H9 (cell line): ENCODE measurements around the gene MYO1C. TPM values are rescaled to one million over a fixed set of nuclear protein-coding genes. Genes with fewer than 3 reads are reported as not detected.

ENCODE experiments used
- DNase-seq: peaks from one replicate; pipeline ENCODE4 v3.0.0-alpha.2; 2017
- H2AFZ ChIP-seq: one replicate; pipeline ENCODE4 v1.6.1; 2013; ENCODE audit warnings: mild to moderate bottlenecking, low read length, control low read depth, moderate library complexity
- H2AK5ac ChIP-seq: 2 replicates; pipeline ENCODE4 v1.6.1; 2013; ENCODE audit warnings: low read length, control low read depth, mixed read lengths; ENCODE audit not compliant: insufficient read length
- H2BK120ac ChIP-seq: one replicate; pipeline ENCODE4 v1.6.1; 2013; ENCODE audit warnings: low read depth, mild to moderate bottlenecking, low read length, control low read depth, inconsistent platforms; ENCODE audit not compliant: poor library complexity, severe bottlenecking
- H2BK12ac ChIP-seq: 2 replicates; pipeline ENCODE4 v1.6.1; 2013; ENCODE audit warnings: low read length, control low read depth, mixed read lengths, low read depth; ENCODE audit not compliant: insufficient read length
- H2BK15ac ChIP-seq: 2 replicates; pipeline ENCODE4 v1.6.1; 2013; ENCODE audit warnings: low read depth, low read length, control low read depth
- H2BK20ac ChIP-seq: one replicate; pipeline ENCODE4 v1.6.1; 2013; ENCODE audit warnings: low read depth, mild to moderate bottlenecking, low read length, control low read depth, inconsistent platforms; ENCODE audit not compliant: poor library complexity, severe bottlenecking
- H2BK5ac ChIP-seq: 2 replicates; pipeline ENCODE4 v1.6.1; 2013; ENCODE audit warnings: low read length, control low read depth, mixed read lengths; ENCODE audit not compliant: insufficient read length
- H3K14ac ChIP-seq: 2 replicates; pipeline ENCODE4 v1.6.1; 2013; ENCODE audit warnings: low read length, control low read depth; ENCODE audit not compliant: insufficient read depth
- H3K18ac ChIP-seq: 2 replicates; pipeline ENCODE4 v1.6.1; 2013; ENCODE audit warnings: low read depth, mild to moderate bottlenecking, mixed read lengths, low read length, control low read depth; ENCODE audit not compliant: insufficient read length
- H3K23ac ChIP-seq: 2 replicates; pipeline ENCODE4 v1.6.1; 2013; ENCODE audit warnings: low read length, control low read depth, mixed read lengths, low read depth; ENCODE audit not compliant: insufficient read length
- H3K23me2 ChIP-seq: 2 replicates; pipeline ENCODE4 v1.6.1; 2013; ENCODE audit warnings: low read depth, mild to moderate bottlenecking, mixed read lengths, low read length, control low read depth; ENCODE audit not compliant: insufficient read length, poor library complexity, severe bottlenecking
- H3K27ac ChIP-seq: 2 replicates; pipeline ENCODE4 v1.5.1; 2013; ENCODE audit warnings: low read length, control low read depth, mixed read lengths, low read depth; ENCODE audit not compliant: insufficient read length
- H3K27me3 ChIP-seq: 2 replicates; pipeline ENCODE4 v1.6.1; 2013; ENCODE audit warnings: low read length, control low read depth, inconsistent platforms; ENCODE audit not compliant: insufficient read depth
- H3K4ac ChIP-seq: 2 replicates; pipeline ENCODE4 v1.6.1; 2013; ENCODE audit warnings: low read depth, mild to moderate bottlenecking, control low read depth, inconsistent platforms, low read length, moderate library complexity
- H3K4me1 ChIP-seq: 2 replicates; pipeline ENCODE4 v1.6.1; 2013; ENCODE audit warnings: low read length, control low read depth, inconsistent platforms; ENCODE audit not compliant: insufficient read depth
- H3K4me2 ChIP-seq: 2 replicates; pipeline ENCODE4 v1.6.1; 2013; ENCODE audit warnings: low read length, control low read depth, mixed read lengths; ENCODE audit not compliant: insufficient read length, insufficient read depth
- H3K56ac ChIP-seq: 2 replicates; pipeline ENCODE4 v1.6.1; 2013; ENCODE audit warnings: low read depth, mild to moderate bottlenecking, mixed read lengths, low read length, control low read depth; ENCODE audit not compliant: insufficient read length
- H3K79me1 ChIP-seq: 2 replicates; pipeline ENCODE4 v1.6.1; 2013; ENCODE audit warnings: low read depth, mild to moderate bottlenecking, moderate library complexity, low read length, control low read depth, inconsistent platforms; ENCODE audit not compliant: insufficient read depth, poor library complexity, severe bottlenecking
- H3K79me2 ChIP-seq: 2 replicates; pipeline ENCODE4 v1.6.1; 2013; ENCODE audit warnings: low read length, control low read depth, inconsistent platforms; ENCODE audit not compliant: insufficient read depth
- H3K9ac ChIP-seq: 2 replicates; pipeline ENCODE4 v1.6.1; 2013; ENCODE audit warnings: low read length, control low read depth, mixed read lengths; ENCODE audit not compliant: insufficient read length; ENCODE audit errors: extremely low read depth
- H3K9me3 ChIP-seq: one replicate; pipeline ENCODE4 v1.6.1; 2013; ENCODE audit warnings: low read depth, low read length, inconsistent platforms; ENCODE audit not compliant: control insufficient read depth
- H3T11ph ChIP-seq: one replicate; pipeline ENCODE4 v1.6.1; 2013; ENCODE audit warnings: mild to moderate bottlenecking, low read length, control low read depth, inconsistent platforms
- H4K20me1 ChIP-seq: one replicate; pipeline ENCODE4 v1.6.1; 2013; ENCODE audit not compliant: control insufficient read depth, insufficient read length, insufficient read depth
- H4K5ac ChIP-seq: 2 replicates; pipeline ENCODE4 v1.6.1; 2013; ENCODE audit warnings: low read depth, mild to moderate bottlenecking, mixed read lengths, low read length, control low read depth; ENCODE audit not compliant: insufficient read length
- H4K8ac ChIP-seq: replicated peaks from 2 replicates; pipeline ENCODE4 v1.6.1; 2013; ENCODE audit warnings: low read length, control low read depth, mixed read lengths, low read depth; ENCODE audit not compliant: insufficient read length
- H4K91ac ChIP-seq: 2 replicates; pipeline ENCODE4 v1.6.1; 2013; ENCODE audit warnings: low read depth, mild to moderate bottlenecking, moderate library complexity, mixed read lengths, low read length, control low read depth; ENCODE audit not compliant: insufficient read length
- H3K27ac Mint-ChIP-seq, 3 experiments: 2 replicates in 2 of 3; 3 replicates in 1 of 3; pipeline ENCODE4 v1.8.0; 2020 to 2021; ENCODE audit warnings: mixed read lengths in 3 of 3, mild to moderate bottlenecking in 1 of 3, moderate library complexity in 1 of 3
- H3K27me3 Mint-ChIP-seq: 2 replicates; pipeline ENCODE4 v1.8.0; 2021; ENCODE audit warnings: low read depth, mild to moderate bottlenecking, moderate library complexity, mixed read lengths
- H3K36me3 Mint-ChIP-seq, 3 experiments: 2 replicates in 2 of 3; 3 replicates in 1 of 3; pipeline ENCODE4 v1.8.0; 2020 to 2021; ENCODE audit warnings: low read depth in 3 of 3, mixed read lengths in 3 of 3; ENCODE audit not compliant: insufficient read depth in 1 of 3
- H3K4me1 Mint-ChIP-seq, 2 experiments: 2 replicates each; pipeline ENCODE4 v1.8.0; 2020; ENCODE audit warnings: mixed read lengths in 2 of 2
- H3K4me3 Mint-ChIP-seq, 2 experiments: 2 replicates in 1 of 2; 3 replicates in 1 of 2; pipeline ENCODE4 v1.8.0; 2020 to 2021; ENCODE audit warnings: mild to moderate bottlenecking in 2 of 2, mixed read lengths in 2 of 2, moderate library complexity in 1 of 2
- H3K9me3 Mint-ChIP-seq, 2 experiments: 2 replicates in 1 of 2; 3 replicates in 1 of 2; pipeline ENCODE4 v1.8.0; 2020; ENCODE audit warnings: mild to moderate bottlenecking in 2 of 2, mixed read lengths in 2 of 2, moderate library complexity in 1 of 2
- CTCF ChIP-seq: fragments of 200-600 bp; sonication (generic); conservative IDR thresholded peaks from 3 replicates; pipeline ENCODE4 v1.8.0; 2021; ENCODE audit warnings: antibody characterized with exemption, mild to moderate bottlenecking
- WGBS: extraction: QIAGEN DNeasy Blood & Tissue Kit; methylation state at CpG from one replicate; pipeline ENCODE4 v1.1.7; 2013; ENCODE audit warnings: missing lambda C conversion rate, low lambda C conversion rate, mixed read lengths; ENCODE audit not compliant: insufficient read length; ENCODE audit errors: extremely low coverage; 5-methylcytosine and 5-hydroxymethylcytosine counted together
- total RNA-seq: library from RNA; stranded (reverse); gene quantifications from 2 replicates; pipeline ENCODE4 v1.2.1, GENCODE V29; 2021

Gene MYO1C
- total RNA-seq, 1 experiment from 2014 or later = 86.5 TPM

DNA sequence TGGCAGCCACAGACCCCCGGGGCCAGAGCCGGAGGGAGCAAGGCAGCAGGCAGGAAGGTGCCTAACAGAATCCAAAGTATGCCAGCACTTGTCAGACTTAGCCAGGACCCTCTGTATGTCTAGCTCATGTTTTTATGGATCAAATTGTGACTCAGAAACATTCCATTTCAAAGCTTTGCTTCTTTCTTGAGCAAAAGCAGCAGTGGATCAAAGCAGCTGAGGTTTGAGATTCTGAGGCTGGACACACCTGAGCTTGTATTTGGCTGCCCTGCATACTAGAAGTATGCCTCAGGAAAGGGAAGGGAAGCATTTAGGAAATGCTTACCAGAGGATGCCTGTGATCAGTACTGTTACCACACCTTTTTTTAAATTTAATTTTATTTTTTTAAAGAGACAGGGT, 5.7 kb upstream of the MYO1C start:
- Histone ChIP-seq H3K27me3 (no peaks in the 10 kb centered on the region), H3K9ac (no peak overlapping the region), H3K23ac (no peak overlapping the region), H3K4me1 (no peaks in the 10 kb centered on the region), H3K27ac (no peak overlapping the region), H2BK5ac (no peak overlapping the region), H3K9me3 (no peaks in the 10 kb centered on the region), H2AFZ (no peak overlapping the region), H4K5ac (no peak overlapping the region), H2AK5ac (no peak overlapping the region), H3K23me2 (no peaks in the 10 kb centered on the region), H3T11ph (no peak overlapping the region), H3K4ac (no peak overlapping the region), H3K4me2 (no peak overlapping the region), H3K14ac (no peak overlapping the region), H3K56ac (no peak overlapping the region), H2BK12ac (no peak overlapping the region), H2BK120ac (no peak overlapping the region), H2BK20ac (no peak overlapping the region), H3K79me1 (no peaks in the 10 kb centered on the region), H2BK15ac (no peak overlapping the region), H4K91ac (no peak overlapping the region), H4K8ac (no peak overlapping the region), H3K18ac (no peak overlapping the region), H4K20me1 (no peaks in the 10 kb centered on the region), H3K79me2 (no peaks in the 10 kb centered on the region)
- Mint-ChIP-seq H3K27ac (no peak overlapping the region; a peak in 1 of 7 replicates), H3K9me3 (no peaks in the 10 kb centered on the region), H3K27me3 (no peaks in the 10 kb centered on the region), H3K4me1 (peaks cover 2 to 5% of the 10 kb centered on the region in 2 experiments; a peak in 3 of 4 replicates), H3K4me3 (no peak overlapping the region), H3K36me3 (peaks cover 0 to 14% (median 3%) of the 10 kb centered on the region in 3 experiments; a peak in 4 of 7 replicates)
- WGBS = no CpG with 5 or more reads among the region's 2 CpGs
- no peak for TF ChIP-seq CTCF
- no peak for DNase-seq
